Uterus (tissue), 4 donors: ENCODE results near the gene MAP3K14. TPM values are rescaled to one million over a fixed set of nuclear protein-coding genes. Genes with fewer than 3 reads are reported as not detected.

ENCODE experiments used
- DNase-seq, 2 donors: peaks; one replicate each; pipeline ENCODE4 v3.0.0-alpha.2; 2019 to 2020
- H3K27ac ChIP-seq, 2 donors: fragments of 200-600 bp; sonication (generic); 1 replicate in 1 of 2; 2 replicates in 1 of 2; pipeline ENCODE4 v1.5.1; 2016 to 2018
- H3K27me3 ChIP-seq, 2 donors: fragments of 200-600 bp; sonication (generic); one replicate each; pipeline ENCODE4 v1.5.1; 2018 to 2019; ENCODE audit warnings: control low read depth in 1 of 2
- H3K36me3 ChIP-seq, 2 donors: fragments of 200-600 bp; sonication (generic); one replicate each; pipeline ENCODE4 v1.5.1; 2019; ENCODE audit warnings: control low read depth in 1 of 2
- H3K4me1 ChIP-seq, 2 donors: fragments of 200-600 bp; sonication (generic); one replicate each; pipeline ENCODE4 v1.5.1; 2018 to 2019; ENCODE audit warnings: control low read depth in 1 of 2
- H3K4me3 ChIP-seq, 2 donors: fragments of 200-600 bp; sonication (generic); 1 replicate in 1 of 2; 2 replicates in 1 of 2; pipeline ENCODE4 v1.5.1; 2018 to 2019; ENCODE audit warnings: mild to moderate bottlenecking in 1 of 2
- H3K9me3 ChIP-seq, 2 donors: fragments of 200-600 bp; sonication (generic); one replicate each; pipeline ENCODE4 v1.5.1; 2019; ENCODE audit warnings: control low read depth in 1 of 2
- POLR2A ChIP-seq, 2 donors: fragments of 450-650 bp; IDR thresholded peaks; one replicate each; pipeline ENCODE4 v1.6.1; 2016; ENCODE audit warnings: antibody characterized with exemption in 2 of 2, mild to moderate bottlenecking in 1 of 2, moderate library complexity in 1 of 2
- intact Hi-C: fragments of 100-400 bp; cut with DNase I; formaldehyde crosslinking; loops from one replicate; pipeline ENCODE4 v1.15.1; 2023; ENCODE audit warnings: low total_unique reads
- total RNA-seq, 4 donors: library from RNA; depleted of rRNA in 3 of 4; stranded (reverse); fragments of >200 nt in 3 of 4; gene quantifications; one replicate each; pipeline versions ENCODE4 v1.1.0 to v1.2.4, GENCODE V29; 2014 to 2023
- TF ChIP-seq, protein P1 (sequence below), 4 experiments: fragments of 200-600 bp in 2 of 4; fragments of 450-650 bp in 2 of 4; sonication (generic) in 2 of 4; IDR thresholded peaks; one replicate each; pipeline ENCODE4 v1.5.1; 2016 to 2019; ENCODE audit warnings: antibody characterized with exemption in 4 of 4, mild to moderate bottlenecking in 2 of 4, moderate library complexity in 1 of 4
- donor health status: DM: yes; HTN: yes; CAD: no.

The MAP3K14 gene
- total RNA-seq, 4 donors from 2014 or later = 1.0 to 22.1 (median 4.9) TPM

DNA sequence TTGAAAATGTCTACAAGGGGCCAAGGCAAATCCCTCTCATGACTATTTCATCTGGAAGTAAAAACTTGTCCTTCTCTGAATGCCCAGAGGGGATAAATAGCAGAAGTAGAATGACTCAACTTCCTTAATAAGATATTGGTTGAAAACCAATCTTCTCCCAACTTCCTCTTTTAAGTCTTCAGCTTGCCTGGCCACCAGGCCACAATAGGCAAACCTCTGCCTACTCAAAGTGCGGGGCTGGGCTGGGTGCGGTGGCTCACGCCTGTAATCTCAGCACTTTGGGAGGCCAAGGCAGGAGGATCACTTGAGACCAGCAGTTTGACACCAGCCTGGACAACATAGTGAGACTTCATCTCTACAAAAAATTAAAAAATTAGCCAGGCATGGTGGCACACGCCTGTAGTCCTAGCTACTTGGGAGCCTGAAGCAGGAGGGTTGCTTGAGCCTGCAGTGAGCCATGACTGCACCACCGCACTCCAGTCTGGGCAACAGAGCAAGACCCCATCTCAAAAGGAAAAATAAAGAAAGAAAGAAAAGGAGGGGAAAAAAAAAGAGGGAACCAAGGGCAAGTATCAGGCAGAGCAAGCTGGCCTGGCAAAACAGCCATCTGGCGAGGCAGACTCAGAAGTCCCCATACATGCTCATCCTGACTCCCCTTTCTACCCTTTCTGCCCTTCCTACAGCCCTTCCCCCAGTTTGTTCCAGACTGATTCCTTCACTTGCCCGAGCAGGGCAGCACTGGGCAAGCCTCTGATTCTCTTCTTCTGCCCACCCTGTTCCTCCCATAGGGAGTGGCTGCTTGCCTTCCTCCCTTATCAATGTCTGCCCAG, 20.6 kb downstream of the MAP3K14 start:
- no peaks in the 10 kb centered on the region for H3K27me3 ChIP-seq
- no peak for DNase-seq
- H3K4me3 ChIP-seq = no peak overlapping the region
- intact Hi-C loops = no loop called here
- H3K36me3 ChIP-seq = no peaks in the 10 kb centered on the region
- peaks cover 16 to 45% of the 10 kb centered on the region in 2 donors for H3K4me1 ChIP-seq
- TF ChIP-seq, protein P1, sequence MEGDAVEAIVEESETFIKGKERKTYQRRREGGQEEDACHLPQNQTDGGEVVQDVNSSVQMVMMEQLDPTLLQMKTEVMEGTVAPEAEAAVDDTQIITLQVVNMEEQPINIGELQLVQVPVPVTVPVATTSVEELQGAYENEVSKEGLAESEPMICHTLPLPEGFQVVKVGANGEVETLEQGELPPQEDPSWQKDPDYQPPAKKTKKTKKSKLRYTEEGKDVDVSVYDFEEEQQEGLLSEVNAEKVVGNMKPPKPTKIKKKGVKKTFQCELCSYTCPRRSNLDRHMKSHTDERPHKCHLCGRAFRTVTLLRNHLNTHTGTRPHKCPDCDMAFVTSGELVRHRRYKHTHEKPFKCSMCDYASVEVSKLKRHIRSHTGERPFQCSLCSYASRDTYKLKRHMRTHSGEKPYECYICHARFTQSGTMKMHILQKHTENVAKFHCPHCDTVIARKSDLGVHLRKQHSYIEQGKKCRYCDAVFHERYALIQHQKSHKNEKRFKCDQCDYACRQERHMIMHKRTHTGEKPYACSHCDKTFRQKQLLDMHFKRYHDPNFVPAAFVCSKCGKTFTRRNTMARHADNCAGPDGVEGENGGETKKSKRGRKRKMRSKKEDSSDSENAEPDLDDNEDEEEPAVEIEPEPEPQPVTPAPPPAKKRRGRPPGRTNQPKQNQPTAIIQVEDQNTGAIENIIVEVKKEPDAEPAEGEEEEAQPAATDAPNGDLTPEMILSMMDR (IDR thresholded peaks at IDR 0.05) = no peak
- TF ChIP-seq POLR2A (IDR thresholded peaks at IDR 0.05) = no peak
- no peaks in the 10 kb centered on the region for H3K9me3 ChIP-seq
- peak overlapping the region in 1 of 2 donors; percentile 4 for H3K27ac ChIP-seq

DNA sequence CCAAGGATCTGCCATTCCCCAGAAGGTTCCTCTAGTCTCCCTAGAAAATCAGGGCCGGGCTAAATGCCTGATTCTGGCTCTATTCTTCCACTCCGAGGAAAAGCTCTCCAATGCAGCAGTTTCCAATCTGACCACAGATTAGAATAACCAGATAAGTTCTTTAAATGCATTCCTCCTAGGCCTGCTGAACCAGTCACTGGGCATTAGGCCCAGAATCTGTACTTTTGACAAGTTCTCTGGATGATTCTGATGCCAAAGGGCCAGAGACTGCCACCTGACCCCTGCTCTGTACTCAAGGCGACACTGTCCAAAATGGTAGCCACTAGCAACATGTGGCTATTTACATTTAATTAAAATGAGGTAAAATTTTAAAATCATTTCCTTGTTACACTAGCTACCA, 22.3 kb downstream of the MAP3K14 start:
- no peak overlapping the region for H3K4me3 ChIP-seq
- no peaks in the 10 kb centered on the region for H3K36me3 ChIP-seq
- H3K9me3 ChIP-seq = no peaks in the 10 kb centered on the region
- no peak for TF ChIP-seq POLR2A (IDR thresholded peaks at IDR 0.05)
- TF ChIP-seq, protein P1 (IDR thresholded peaks at IDR 0.05) = no peak
- intact Hi-C loops = no loop called here
- H3K27me3 ChIP-seq = no peaks in the 10 kb centered on the region
- peak overlapping the region; percentile 73 to 76 for H3K27ac ChIP-seq
- DNase-seq = no peak
- H3K4me1 ChIP-seq = peaks cover 16 to 41% of the 10 kb centered on the region in 2 donors

DNA sequence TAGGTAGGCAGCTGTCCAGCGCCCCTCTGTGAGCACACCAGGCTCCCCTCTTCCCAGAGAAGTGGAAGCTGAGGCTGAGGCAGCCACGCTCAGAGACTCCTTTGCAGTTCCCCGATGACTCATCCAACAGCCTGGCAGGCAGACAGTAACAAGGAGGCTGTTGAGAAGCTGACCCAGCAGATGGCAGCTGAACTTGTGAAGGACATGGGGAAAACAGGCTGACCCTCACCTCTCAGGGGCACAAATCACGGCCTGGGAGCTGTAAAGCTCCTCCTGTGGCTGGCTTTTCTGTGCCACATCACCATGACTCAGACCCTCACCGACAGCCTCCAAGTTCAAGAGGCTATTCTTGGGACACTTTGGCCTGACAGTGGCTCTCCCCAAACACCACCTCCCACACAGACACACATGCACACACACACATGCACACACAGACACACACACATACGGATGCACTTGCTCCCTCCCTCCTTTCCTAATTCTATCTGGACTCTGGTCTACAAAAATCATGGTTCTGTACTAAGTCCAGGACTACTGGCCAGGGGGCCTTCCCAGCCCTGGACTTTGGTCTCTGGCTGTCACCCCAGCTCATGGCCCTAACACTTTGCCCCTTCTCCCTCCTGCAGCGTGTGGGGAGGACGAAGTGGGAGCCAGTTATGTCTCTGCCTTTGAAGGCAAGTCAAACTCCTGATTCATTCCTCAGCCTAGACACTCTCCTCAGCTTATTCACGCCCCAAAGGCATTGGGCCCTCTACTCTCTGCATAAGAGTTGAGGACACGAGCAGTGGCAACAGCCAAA, 23.2 kb downstream of the MAP3K14 start:
- H3K4me3 ChIP-seq = no peak overlapping the region
- peak; percentile 85 to 93 for DNase-seq
- peak in 1 of 2 donors; percentile 22 for TF ChIP-seq POLR2A (IDR thresholded peaks at IDR 0.05)
- TF ChIP-seq, protein P1 (IDR thresholded peaks at IDR 0.05) = peak in 2 of 4 experiments; percentile 8 to 18
- no peaks in the 10 kb centered on the region for H3K27me3 ChIP-seq
- intact Hi-C loops = no loop called here
- no peaks in the 10 kb centered on the region for H3K36me3 ChIP-seq
- H3K4me1 ChIP-seq = peaks cover 16 to 40% of the 10 kb centered on the region in 2 donors
- H3K9me3 ChIP-seq = no peaks in the 10 kb centered on the region
- peak overlapping the region; percentile 73 to 76 for H3K27ac ChIP-seq

DNA sequence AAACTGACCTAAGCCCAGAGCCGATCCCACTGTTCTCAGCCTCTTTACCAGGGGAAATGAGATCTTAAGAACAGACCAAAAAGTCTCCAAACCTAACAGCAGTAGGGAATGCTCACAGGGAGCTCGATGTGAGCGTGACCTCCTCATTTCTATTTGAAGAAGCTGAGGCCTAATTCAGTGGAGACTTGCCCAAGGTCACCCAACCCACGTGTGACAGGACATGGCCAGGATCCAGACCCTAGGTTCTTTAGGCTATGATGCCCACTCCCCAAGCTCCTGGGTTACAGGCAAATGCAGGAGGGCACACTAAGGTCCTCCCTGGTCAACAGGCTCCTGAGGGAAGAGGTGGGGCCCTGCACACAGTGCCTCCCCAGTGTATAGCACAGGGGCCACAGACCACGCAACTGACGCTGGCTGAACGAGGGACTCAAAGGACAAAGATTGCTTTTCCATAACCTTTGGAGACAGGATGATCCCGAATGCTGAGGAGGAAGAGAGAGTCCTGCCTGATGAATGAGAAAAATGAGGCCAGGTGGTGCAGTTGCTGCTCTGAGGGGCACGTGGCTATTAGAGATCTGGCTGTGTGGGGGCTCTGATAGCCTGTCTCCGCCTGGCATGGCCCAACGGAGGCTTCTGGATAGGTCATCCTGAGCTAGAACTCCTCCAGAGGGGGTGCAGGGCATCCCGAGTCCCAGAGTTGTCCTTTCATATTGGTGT, 24.0 kb downstream of the MAP3K14 start:
- Histone ChIP-seq H3K27me3 (no peaks in the 10 kb centered on the region), H3K36me3 (no peaks in the 10 kb centered on the region), H3K4me3 (no peak overlapping the region), H3K4me1 (peaks cover 16 to 40% of the 10 kb centered on the region in 2 donors), H3K9me3 (no peaks in the 10 kb centered on the region), H3K27ac (peak overlapping the region; percentile 73 to 76)
- TF ChIP-seq, protein P1 (IDR thresholded peaks at IDR 0.05) = no peak
- no peak for TF ChIP-seq POLR2A (IDR thresholded peaks at IDR 0.05)
- DNase-seq = no peak
- intact Hi-C loops = no loop called here
